HG03064 (cell line): ENCODE data around the gene NUP205.

ENCODE experiments used
- ATAC-seq: cut with Tn5 transposase; IDR thresholded peaks from one replicate; pipeline ENCODE4 v1.9.1; 2021; ENCODE audit warnings: low read depth; ENCODE audit not compliant: unreplicated experiment

Gene NUP205

DNA sequence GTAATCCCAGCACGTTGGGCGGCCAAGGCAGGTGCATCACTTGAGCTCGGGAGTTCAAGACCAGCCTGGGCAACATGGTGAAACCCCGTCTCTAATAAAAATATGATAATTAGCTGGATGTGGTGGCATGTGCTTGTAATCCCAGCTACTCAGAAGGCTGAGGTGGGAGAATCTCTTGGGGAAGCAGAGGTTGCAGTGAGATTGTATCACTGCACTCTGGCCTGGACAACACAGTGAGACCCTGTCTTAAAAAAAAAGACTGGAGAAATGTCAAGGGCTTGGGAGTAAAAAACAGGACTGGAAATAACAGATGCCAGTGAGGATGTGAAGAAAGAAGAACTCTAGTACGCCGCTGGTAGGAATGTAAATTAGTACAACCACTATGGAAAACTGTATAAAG lies 16.7 kb upstream of the NUP205 start:
- no peak for ATAC-seq

DNA sequence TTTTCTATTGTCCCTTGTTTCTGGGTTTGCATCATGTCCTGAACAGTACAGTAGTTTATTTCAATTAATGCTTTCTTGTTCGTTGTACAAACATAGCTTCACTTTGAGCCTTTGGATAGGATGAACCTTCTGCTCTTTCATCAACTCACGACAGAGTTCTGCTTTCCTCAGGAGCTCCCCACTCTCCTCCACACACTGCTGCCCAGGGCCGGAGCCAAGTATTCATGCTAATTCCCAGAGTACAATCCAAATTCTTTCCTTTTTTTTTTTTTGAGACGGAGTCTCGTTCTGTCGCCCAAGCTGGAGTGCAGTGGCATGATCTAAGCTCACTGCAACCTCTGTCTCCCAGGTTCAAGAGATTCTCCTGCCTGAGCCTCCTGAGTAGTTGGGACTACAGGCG lies 7.5 kb upstream of the NUP205 start:
- no peak for ATAC-seq

DNA sequence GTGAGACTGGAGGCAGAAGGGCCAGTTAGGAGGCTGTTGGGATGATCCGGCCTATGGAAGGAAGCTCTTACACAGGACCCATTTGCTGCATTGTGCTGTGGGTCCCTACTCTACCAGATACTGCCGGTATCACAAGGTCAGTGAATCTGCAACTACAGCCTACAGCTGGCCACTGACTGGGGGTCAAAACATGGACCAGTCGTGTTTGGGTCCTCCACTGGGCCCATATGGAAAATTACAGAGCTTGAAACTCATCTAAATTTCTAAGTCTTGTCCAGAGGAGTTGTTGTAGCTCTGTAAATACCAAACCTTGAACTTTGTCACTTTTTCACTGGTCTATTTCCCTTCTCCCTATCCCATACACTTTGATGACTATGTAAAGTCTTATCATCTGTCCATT lies 5.6 kb upstream of the NUP205 start:
- no peak for ATAC-seq

GRCh38 chr7:135553346-135553745 lies 4.4 kb upstream of the NUP205 start:
- ATAC-seq, result no peak

GRCh38 chr7:135558337-135558767 lies 635 bp downstream of the NUP205 start:
- peak; percentile 81 for ATAC-seq

GRCh38 chr7:135558881-135559280 lies 1.2 kb downstream of the NUP205 start:
- no peak for ATAC-seq

GRCh38 chr7:135560631-135561030 lies 2.9 kb downstream of the NUP205 start:
- no peak for ATAC-seq

DNA sequence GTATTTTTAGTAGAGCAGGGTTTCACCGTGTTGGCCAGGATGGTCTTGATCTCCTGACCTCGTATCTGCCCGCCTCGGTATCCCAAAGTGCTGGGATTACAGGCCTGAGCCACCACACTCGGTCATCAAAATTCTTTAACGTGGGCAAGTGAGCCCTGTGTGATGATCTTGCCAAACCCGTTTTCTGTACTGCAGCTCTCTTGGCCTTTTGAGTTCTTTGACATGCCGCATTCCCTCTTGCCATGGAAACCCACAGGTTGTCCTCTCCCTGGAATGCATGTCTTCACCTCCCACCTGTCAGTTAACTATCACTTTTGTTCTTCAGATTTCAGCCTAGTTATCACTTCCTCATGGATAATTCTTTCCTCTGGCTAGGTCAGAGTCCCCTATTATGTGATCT lies 5.0 kb downstream of the NUP205 start:
- ATAC-seq, result no peak

DNA sequence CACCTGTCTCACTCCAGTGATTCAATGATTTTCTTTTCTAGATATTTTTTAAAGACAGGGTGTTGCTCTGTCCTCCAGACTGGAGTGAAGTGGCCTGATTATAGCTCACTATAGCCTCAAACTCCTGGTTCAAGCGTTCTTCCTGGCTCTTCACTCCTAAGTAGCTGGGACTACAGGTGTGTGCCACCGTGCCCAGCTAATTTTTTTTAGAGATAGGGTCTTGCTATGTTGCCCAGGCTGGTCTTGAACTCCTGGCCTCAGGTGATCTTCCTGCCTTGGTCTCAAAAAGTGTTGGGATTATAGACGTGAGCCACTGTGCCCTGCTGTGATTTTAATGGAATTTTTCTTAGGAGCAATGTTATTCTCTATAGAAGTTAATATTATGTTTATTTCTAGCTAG lies 14.1 kb downstream of the NUP205 start:
- ATAC-seq, result no peak

DNA sequence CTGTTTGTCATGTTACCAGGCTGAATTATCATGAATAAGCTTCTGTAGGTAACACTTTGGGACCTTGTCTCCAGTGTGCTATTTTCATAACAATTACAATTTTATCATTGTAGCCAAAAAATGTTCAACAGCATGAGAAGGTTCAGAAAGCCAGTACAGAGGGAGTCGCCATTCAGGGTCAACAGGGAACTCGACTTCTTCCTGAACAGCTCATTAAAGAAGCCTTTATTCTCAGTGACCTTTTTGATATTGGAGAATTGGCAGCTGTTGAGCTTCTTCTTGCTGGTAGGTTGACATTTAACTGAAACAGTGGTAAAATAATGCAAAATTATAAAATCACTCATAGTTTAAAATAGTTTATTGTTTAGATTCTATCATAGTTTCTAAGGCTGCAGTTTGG lies 15.8 kb downstream of the NUP205 start:
- no peak for ATAC-seq

GRCh38 chr7:135575296-135575695 lies 17.6 kb downstream of the NUP205 start:
- ATAC-seq, result no peak

DNA sequence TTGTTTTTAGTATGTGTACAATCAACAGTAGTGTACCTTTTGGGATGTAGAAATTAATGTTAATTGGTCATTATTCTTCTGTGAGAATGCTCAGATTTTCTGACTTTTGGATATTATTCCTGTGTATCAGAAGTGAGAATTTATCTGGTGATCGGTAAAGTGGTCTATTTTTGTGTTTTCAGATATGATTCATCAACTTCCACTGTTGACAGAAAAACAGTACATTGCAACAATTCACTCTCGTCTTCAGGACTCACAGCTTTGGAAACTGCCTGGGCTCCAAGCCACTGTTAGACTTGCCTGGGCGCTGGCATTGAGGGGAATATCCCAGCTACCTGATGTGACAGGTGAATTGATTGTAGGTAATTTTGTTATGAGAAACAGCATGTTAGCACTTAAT lies 20.9 kb downstream of the NUP205 start:
- ATAC-seq, result no peak

DNA sequence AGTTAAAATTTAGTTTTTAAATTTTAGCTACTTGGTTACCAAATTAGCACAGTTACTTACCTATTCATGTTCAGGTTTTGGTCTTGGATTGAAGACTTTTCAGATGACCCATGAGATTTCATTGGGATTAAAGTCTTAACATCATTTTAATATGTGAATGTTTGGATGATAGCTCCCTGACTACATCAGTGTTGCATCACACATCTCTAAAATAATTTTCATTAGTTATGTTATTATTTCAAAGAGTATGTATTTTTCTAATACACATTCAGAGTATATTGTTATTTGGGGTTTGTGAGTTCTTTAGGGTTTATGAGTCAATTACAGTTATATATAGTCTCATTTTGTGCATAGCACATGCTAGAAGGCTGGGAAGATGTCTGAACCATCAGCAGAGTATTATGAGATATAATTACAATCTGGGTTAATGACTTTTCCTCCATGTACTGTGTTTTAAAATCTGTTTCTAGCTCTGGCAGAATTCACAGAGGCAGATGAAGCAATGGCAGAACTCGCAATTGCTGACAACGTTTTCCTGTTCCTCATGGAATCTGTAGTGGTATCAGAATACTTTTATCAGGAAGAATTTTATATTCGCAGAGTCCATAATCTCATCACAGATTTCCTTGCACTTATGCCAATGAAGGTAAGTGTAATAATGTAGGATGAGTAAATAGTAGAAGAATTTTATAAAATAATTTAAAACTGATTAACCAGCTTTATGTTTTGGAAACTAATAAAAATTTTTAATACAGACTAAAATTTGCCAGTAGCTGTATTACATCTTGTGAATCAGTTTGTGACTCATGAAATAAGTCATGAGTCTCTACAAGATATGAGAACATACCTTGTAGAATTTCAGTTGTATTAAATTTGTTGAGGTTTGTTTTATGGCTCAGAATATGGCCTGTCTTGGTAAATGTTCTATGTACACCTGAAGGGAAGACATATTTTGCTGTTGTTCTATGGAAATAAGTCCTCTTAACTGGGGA lies 26.9 kb downstream of the NUP205 start:
- no peak for ATAC-seq

DNA sequence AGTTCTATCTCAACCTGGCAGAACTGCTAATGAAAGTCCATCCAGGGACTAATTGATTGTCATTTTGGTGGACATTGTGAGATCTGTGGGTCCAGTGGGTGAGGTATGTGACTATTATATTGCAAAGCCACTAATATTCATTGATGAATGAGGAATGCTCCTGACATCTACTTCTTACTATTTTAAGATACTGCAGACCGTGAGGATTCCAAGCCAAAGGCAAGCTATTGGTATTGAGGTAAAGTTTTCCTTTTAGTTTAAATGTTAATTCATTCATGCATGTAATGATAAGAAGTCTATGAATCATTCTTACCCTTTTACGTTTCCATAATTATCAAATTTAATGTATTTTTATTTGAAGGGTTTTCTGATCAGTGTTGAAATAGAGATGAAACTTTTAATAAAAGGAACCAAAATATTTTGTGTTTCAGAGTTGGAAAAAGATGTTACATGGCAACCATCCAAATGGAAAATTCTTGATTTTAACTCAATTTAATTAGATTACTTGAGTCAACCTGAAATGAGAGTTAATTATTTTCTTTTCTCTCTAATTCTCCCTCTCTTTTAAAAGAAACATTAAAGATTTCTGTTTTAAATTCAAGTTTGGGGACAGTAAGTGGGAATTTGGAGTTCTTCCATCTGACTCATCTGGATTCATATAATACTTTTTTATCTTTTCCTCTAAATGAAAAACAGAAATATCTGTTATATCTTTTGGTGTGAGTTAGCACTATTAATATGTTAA lies 39.6 kb downstream of the NUP205 start:
- no peak for ATAC-seq

- no peak for ATAC-seq
Observed at GRCh38 chr7:135597926-135598305, 40.2 kb downstream of the NUP205 start.

DNA sequence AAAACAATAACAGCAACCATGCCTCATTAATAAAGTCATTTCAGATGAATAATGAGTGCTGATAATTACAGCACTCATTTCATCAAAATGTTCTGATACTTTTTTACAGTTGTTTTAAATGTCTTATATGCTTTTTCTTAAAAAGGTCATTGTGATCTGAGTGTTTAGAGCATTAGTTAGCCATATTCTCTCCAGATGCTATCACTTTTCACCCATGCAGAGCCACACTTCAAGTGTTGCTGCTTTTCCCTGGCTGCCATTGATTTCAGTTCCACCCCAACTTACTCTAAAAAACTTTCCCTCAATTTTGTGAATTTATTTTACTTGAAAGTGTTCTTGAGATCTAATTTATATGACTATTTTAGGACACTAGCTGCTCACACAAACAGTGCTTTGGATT lies 41.8 kb downstream of the NUP205 start:
- no peak for ATAC-seq

DNA sequence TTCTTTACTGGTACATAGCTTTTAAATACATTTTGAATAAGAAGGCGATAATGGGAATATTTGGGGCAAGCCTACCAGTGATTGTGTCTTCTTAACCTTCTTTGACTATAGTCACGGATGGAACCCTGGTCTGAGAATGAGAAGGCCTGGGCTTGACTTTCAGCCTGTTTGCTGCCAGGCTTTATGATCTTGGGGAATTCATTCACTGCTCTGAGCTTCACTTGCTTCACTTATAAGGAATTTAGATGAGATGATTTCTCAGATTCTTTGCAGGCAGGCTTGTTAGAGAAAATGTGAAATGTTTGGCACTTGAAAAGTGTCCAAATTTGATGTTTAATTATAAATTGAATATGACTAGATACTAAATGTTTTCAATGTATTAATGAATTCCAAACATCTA lies 42.5 kb downstream of the NUP205 start:
- ATAC-seq, result no peak

- no peak for ATAC-seq
Observed at GRCh38 chr7:135601182-135601581, 43.5 kb downstream of the NUP205 start.

DNA sequence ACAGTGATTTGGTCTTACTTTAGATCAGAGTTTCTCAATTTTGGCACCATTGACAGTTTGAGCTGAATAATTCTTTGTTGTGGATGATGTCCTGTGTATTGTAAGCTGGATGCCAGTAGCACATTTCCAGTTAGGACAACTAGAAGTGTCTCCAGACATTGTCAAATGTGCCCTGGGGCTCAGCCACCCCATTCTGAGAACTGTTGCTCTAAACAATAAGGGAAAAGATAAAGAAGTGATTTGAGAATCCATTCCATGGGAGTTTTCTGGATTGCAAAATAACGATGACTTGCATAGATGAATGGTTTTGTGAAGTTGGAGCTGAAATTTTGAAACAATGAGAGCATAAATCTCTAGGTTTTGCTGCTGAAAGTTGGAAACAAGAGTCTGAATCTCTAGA lies 44.6 kb downstream of the NUP205 start:
- no peak for ATAC-seq

- no peak for ATAC-seq
Observed at GRCh38 chr7:135616136-135616535, 58.4 kb downstream of the NUP205 start.

DNA sequence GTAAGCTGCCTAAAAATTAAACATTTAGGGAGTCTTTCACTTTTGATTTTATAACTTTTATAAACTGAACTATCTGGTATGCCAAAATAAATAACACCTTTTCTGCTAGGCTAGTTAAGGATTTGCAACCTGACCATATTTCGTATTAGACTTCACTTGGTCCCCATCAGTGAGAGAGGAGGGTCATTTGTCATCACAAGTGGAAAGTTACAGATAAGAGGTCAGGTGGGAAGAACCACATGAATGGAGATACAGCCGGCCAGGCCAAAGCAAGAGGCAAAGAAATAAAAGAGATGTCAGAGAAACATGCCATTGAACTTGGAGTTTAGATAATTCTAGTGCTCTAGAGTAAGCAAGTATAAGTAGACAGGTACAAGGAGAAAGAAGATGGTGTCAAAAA lies 60.1 kb downstream of the NUP205 start:
- no peak for ATAC-seq

GRCh38 chr7:135618510-135618909 lies 60.8 kb downstream of the NUP205 start:
- ATAC-seq, result no peak
